GM23338 (cell line): ENCODE data around the gene TIMP3. TPM values are rescaled to one million over a fixed set of nuclear protein-coding genes. Genes with fewer than 3 reads are reported as not detected.

Experiments used
- ATAC-seq: fragments of 200-7000 bp; cut with Tn5 transposase; 3 replicates; pipeline ENCODE4 v1.9.1; 2020
- DNase-seq: peaks from one replicate; pipeline ENCODE4 v3.0.0-alpha.2; 2015; ENCODE audit warnings: low spot score
- H2AFZ ChIP-seq: fragments of 200-600 bp; sonication (generic); 2 replicates; pipeline ENCODE4 v1.8.0; 2016; ENCODE audit warnings: antibody characterized with exemption, mild to moderate bottlenecking, moderate library complexity
- H3F3A ChIP-seq: fragments of 200-600 bp; sonication (generic); replicated peaks from 2 replicates; pipeline ENCODE4 v1.8.0; 2017; ENCODE audit warnings: antibody characterized with exemption, mixed run types, low read depth
- H3K27ac ChIP-seq: fragments of 200-600 bp; sonication (generic); 2 replicates; pipeline ENCODE4 v1.6.1; 2016; ENCODE audit warnings: low read depth
- H3K27me3 ChIP-seq: fragments of 200-600 bp; sonication (generic); 2 replicates; pipeline ENCODE4 v1.8.0; 2016; ENCODE audit warnings: mild to moderate bottlenecking, mixed run types, moderate library complexity; ENCODE audit not compliant: insufficient read depth
- H3K36me3 ChIP-seq: fragments of 200-600 bp; sonication (generic); 2 replicates; pipeline ENCODE4 v1.8.0; 2016; ENCODE audit warnings: mild to moderate bottlenecking; ENCODE audit not compliant: insufficient read depth
- H3K4me1 ChIP-seq: fragments of 200-600 bp; sonication (generic); 2 replicates; pipeline ENCODE4 v1.8.0; 2016; ENCODE audit warnings: mild to moderate bottlenecking, moderate library complexity; ENCODE audit not compliant: insufficient read depth
- H3K4me2 ChIP-seq: fragments of 200-600 bp; sonication (generic); 2 replicates; pipeline ENCODE4 v1.7.1; 2017; ENCODE audit warnings: mixed run types
- H3K4me3 ChIP-seq: fragments of 200-600 bp; sonication (generic); 2 replicates; pipeline ENCODE4 v1.6.1; 2016; ENCODE audit warnings: mixed run types
- H3K79me2 ChIP-seq: fragments of 200-600 bp; sonication (generic); replicated peaks from 2 replicates; pipeline ENCODE4 v1.8.0; 2017; ENCODE audit warnings: mild to moderate bottlenecking; ENCODE audit not compliant: insufficient read depth
- H3K9me2 ChIP-seq: fragments of 200-600 bp; sonication (generic); 2 replicates; pipeline ENCODE4 v1.8.0; 2017; ENCODE audit not compliant: insufficient read depth
- H4K20me1 ChIP-seq: fragments of 200-600 bp; sonication (generic); replicated peaks from 2 replicates; pipeline ENCODE4 v1.8.0; 2017; ENCODE audit warnings: mild to moderate bottlenecking; ENCODE audit not compliant: insufficient read depth
- H3K27ac Mint-ChIP-seq: 2 replicates; pipeline ENCODE4 v1.8.0; 2020; ENCODE audit warnings: inconsistent platforms, mild to moderate bottlenecking, moderate library complexity, mixed read lengths
- H3K27me3 Mint-ChIP-seq: 3 replicates; pipeline ENCODE4 v1.8.0; 2022; ENCODE audit warnings: low read depth, mild to moderate bottlenecking, moderate library complexity, mixed read lengths, inconsistent platforms; ENCODE audit not compliant: insufficient read depth, poor library complexity
- H3K36me3 Mint-ChIP-seq: 3 replicates; pipeline ENCODE4 v1.8.0; 2021; ENCODE audit warnings: low read depth, mild to moderate bottlenecking, inconsistent platforms, moderate library complexity, mixed read lengths
- H3K4me1 Mint-ChIP-seq: 3 replicates; pipeline ENCODE4 v1.8.0; 2020; ENCODE audit warnings: mild to moderate bottlenecking, inconsistent platforms, mixed read lengths
- H3K4me3 Mint-ChIP-seq: 3 replicates; pipeline ENCODE4 v1.8.0; 2021; ENCODE audit warnings: moderate library complexity, mild to moderate bottlenecking, inconsistent platforms, mixed read lengths
- H3K9me3 Mint-ChIP-seq: 3 replicates; pipeline ENCODE4 v1.8.0; 2020; ENCODE audit warnings: moderate library complexity, mild to moderate bottlenecking, inconsistent platforms, mixed read lengths
- CREB1 ChIP-seq: fragments of 250-450 bp; sonication (Bioruptor Pico); IDR thresholded peaks from 2 replicates; pipeline ENCODE4 v1.5.0; 2020; ENCODE audit warnings: low read depth, mild to moderate bottlenecking, moderate library complexity
- EZH2phosphoT487 ChIP-seq: fragments of 200-600 bp; sonication (generic); IDR thresholded peaks from one replicate; pipeline ENCODE4 v1.8.1; 2018; ENCODE audit warnings: antibody characterized with exemption; ENCODE audit not compliant: unreplicated experiment
- POLR2AphosphoS5 ChIP-seq: IDR thresholded peaks from 2 replicates; pipeline ENCODE4 v1.6.1; 2016; ENCODE audit warnings: antibody characterized with exemption, low read depth
- STAT1 ChIP-seq: IDR thresholded peaks from one replicate; pipeline ENCODE4 v1.6.1; 2016; ENCODE audit warnings: antibody characterized with exemption; ENCODE audit not compliant: unreplicated experiment
- ZNF331 ChIP-seq: fragments of 250-450 bp; sonication (Bioruptor Pico); IDR thresholded peaks from 2 replicates; pipeline ENCODE4 v1.5.0; 2020; ENCODE audit warnings: low read depth, mild to moderate bottlenecking, moderate library complexity
- polyA plus RNA-seq: library from polyadenylated mRNA; unstranded; fragments of >200 nt; fragmentation: Nextera tagmentation; extraction: Ambion mirVana; gene quantifications from 2 replicates; pipeline ENCODE4 v1.2.1, GENCODE V29; 2016
- total RNA-seq: library from RNA; depleted of rRNA; stranded (reverse); fragments of >200 nt; shearing (Covaris generic); gene quantifications from 2 replicates; pipeline ENCODE4 v1.2.3, GENCODE V29; 2014
- TF ChIP-seq, protein P1 (sequence below): IDR thresholded peaks from 2 replicates; pipeline ENCODE4 v1.6.1; 2016; ENCODE audit warnings: antibody characterized with exemption
- TF ChIP-seq, protein P2 (sequence below): IDR thresholded peaks from one replicate; pipeline ENCODE4 v1.6.1; 2018; ENCODE audit warnings: antibody characterized with exemption; ENCODE audit not compliant: unreplicated experiment

Gene TIMP3
- total and polyA plus RNA-seq, 2 experiments from 2014 or later = 1.4 to 4.3 TPM

DNA sequence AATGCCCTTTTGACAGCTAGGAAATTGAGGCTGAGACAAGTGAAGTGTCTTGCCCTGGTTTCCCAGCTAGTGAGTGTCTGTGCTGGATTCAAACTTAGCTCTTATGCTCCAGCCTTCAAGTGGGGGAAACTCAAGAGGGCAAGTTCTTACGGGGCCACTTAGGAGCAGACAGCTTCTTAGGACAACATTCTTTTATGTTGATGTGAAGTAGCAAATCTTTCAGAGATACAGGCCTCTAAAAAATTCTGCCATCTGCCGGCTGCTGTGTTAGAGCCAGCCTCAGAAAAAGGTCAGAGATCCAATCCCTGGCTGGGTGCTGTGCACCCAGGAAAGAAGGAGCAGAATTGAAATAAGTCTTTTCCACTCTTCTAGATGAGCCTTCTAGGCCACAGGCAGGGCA is 26.6 kb downstream of the TIMP3 start:
- Mint-ChIP-seq H3K27ac (no peak overlapping the region), H3K4me1 (peaks cover 32% of the 10 kb centered on the region), H3K4me3 (no peak overlapping the region), H3K36me3 (no peaks in the 10 kb centered on the region), H3K27me3 (peaks cover 13% of the 10 kb centered on the region), H3K9me3 (no peaks in the 10 kb centered on the region)
- H3K27ac ChIP-seq = no peak overlapping the region
- H4K20me1 ChIP-seq = 0 out of 2 replicates have a peak, but pooled peaks cover 7% of the 10 kb centered on the region
- peaks cover 22% of the 10 kb centered on the region for H3K4me1 ChIP-seq
- H2AFZ ChIP-seq = no peak overlapping the region
- no peaks in the 10 kb centered on the region for H3K27me3 ChIP-seq
- no peaks in the 10 kb centered on the region for H3K36me3 ChIP-seq
- no peaks in the 10 kb centered on the region for H3K9me2 ChIP-seq
- H3F3A ChIP-seq = no peaks in the 10 kb centered on the region
- no peak for ATAC-seq
- no peak overlapping the region for H3K4me3 ChIP-seq
- H3K79me2 ChIP-seq = no peaks in the 10 kb centered on the region; the same call in 1 of the 2 replicates
- TF ChIP-seq STAT1 (no peak), CREB1 (CRISPR knock-in tag) (no peak), POLR2AphosphoS5 (no peak), EZH2phosphoT487 (no peak)
- TF ChIP-seq, protein P1, sequence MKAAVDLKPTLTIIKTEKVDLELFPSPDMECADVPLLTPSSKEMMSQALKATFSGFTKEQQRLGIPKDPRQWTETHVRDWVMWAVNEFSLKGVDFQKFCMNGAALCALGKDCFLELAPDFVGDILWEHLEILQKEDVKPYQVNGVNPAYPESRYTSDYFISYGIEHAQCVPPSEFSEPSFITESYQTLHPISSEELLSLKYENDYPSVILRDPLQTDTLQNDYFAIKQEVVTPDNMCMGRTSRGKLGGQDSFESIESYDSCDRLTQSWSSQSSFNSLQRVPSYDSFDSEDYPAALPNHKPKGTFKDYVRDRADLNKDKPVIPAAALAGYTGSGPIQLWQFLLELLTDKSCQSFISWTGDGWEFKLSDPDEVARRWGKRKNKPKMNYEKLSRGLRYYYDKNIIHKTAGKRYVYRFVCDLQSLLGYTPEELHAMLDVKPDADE = no peak
- TF ChIP-seq, protein P2, sequence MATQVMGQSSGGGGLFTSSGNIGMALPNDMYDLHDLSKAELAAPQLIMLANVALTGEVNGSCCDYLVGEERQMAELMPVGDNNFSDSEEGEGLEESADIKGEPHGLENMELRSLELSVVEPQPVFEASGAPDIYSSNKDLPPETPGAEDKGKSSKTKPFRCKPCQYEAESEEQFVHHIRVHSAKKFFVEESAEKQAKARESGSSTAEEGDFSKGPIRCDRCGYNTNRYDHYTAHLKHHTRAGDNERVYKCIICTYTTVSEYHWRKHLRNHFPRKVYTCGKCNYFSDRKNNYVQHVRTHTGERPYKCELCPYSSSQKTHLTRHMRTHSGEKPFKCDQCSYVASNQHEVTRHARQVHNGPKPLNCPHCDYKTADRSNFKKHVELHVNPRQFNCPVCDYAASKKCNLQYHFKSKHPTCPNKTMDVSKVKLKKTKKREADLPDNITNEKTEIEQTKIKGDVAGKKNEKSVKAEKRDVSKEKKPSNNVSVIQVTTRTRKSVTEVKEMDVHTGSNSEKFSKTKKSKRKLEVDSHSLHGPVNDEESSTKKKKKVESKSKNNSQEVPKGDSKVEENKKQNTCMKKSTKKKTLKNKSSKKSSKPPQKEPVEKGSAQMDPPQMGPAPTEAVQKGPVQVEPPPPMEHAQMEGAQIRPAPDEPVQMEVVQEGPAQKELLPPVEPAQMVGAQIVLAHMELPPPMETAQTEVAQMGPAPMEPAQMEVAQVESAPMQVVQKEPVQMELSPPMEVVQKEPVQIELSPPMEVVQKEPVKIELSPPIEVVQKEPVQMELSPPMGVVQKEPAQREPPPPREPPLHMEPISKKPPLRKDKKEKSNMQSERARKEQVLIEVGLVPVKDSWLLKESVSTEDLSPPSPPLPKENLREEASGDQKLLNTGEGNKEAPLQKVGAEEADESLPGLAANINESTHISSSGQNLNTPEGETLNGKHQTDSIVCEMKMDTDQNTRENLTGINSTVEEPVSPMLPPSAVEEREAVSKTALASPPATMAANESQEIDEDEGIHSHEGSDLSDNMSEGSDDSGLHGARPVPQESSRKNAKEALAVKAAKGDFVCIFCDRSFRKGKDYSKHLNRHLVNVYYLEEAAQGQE = no peak
- no peak for DNase-seq
- H3K4me2 ChIP-seq = no peak overlapping the region

DNA sequence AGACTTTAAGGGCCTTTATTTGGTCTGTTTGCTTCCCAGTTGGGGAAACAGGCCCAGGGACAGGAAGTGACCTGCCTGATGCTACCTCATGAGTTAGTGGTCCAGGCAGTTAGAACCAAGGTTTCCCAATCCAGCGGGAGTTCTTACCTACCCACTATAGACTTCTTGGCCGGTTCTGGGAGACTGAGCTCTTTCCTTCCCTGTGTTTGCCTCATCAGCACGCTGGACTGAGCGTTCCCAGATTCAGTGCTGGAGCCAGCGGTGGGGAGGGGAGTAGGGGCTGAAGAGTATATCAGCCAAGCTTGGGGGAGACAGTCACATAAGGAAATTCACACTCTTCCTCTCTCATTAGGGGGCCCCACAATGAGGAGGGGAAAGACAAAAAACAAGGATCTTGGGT is 27.1 kb downstream of the TIMP3 start:
- H3K4me3 ChIP-seq = no peak overlapping the region
- H3K27ac ChIP-seq = no peak overlapping the region
- Mint-ChIP-seq H3K4me3 (no peak overlapping the region), H3K9me3 (no peaks in the 10 kb centered on the region), H3K27me3 (peaks cover 13% of the 10 kb centered on the region), H3K4me1 (peaks cover 29% of the 10 kb centered on the region), H3K27ac (no peak overlapping the region), H3K36me3 (no peaks in the 10 kb centered on the region)
- H3K27me3 ChIP-seq = no peaks in the 10 kb centered on the region
- no peaks in the 10 kb centered on the region for H3K9me2 ChIP-seq
- H2AFZ ChIP-seq = no peak overlapping the region
- no peak for ATAC-seq
- H4K20me1 ChIP-seq = 0 out of 2 replicates have a peak, but pooled peaks cover 7% of the 10 kb centered on the region
- H3K36me3 ChIP-seq = no peaks in the 10 kb centered on the region
- DNase-seq = no peak
- no peaks in the 10 kb centered on the region; the same call in 1 of the 2 replicates for H3K79me2 ChIP-seq
- no peak overlapping the region for H3K4me2 ChIP-seq
- peaks cover 22% of the 10 kb centered on the region for H3K4me1 ChIP-seq
- no peaks in the 10 kb centered on the region for H3F3A ChIP-seq
- TF ChIP-seq STAT1 (no peak), ZNF331 (CRISPR knock-in tag) (no peak), CREB1 (CRISPR knock-in tag) (no peak)
- TF ChIP-seq, protein P2 = no peak
